Activated naive CD4-positive, alpha-beta T cell treated with anti-CD3 and anti-CD28 coated beads for 36 hours (primary cell): Measurements from ENCODE around the gene EPS8. TPM values are rescaled to one million over a fixed set of nuclear protein-coding genes. Genes with fewer than 3 reads are reported as not detected.

ENCODE experiments used
- total RNA-seq, 2 experiments: library from RNA; stranded (reverse); gene quantifications; one replicate each; pipeline ENCODE4 v1.2.3, GENCODE V29; 2021

Gene EPS8
- total RNA-seq, 2 experiments from 2014 or later, result 3.2 to 5.6 TPM

Other genes starting within 250 kb of the EPS8 start
- gene STRAP, start 93.0 kb upstream of the EPS8 start, total RNA-seq, result 100 to 1,000 TPM; 131 to 133 TPM
- 10 to 100 TPM; 29.8 to 31.0 TPM for gene DERA, start 121.9 kb upstream of the EPS8 start, total RNA-seq